ENCODE results near the gene PIK3CA.

- TF ChIP-seq, protein P1, sequence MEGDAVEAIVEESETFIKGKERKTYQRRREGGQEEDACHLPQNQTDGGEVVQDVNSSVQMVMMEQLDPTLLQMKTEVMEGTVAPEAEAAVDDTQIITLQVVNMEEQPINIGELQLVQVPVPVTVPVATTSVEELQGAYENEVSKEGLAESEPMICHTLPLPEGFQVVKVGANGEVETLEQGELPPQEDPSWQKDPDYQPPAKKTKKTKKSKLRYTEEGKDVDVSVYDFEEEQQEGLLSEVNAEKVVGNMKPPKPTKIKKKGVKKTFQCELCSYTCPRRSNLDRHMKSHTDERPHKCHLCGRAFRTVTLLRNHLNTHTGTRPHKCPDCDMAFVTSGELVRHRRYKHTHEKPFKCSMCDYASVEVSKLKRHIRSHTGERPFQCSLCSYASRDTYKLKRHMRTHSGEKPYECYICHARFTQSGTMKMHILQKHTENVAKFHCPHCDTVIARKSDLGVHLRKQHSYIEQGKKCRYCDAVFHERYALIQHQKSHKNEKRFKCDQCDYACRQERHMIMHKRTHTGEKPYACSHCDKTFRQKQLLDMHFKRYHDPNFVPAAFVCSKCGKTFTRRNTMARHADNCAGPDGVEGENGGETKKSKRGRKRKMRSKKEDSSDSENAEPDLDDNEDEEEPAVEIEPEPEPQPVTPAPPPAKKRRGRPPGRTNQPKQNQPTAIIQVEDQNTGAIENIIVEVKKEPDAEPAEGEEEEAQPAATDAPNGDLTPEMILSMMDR (IDR thresholded peaks at IDR 0.05) = no peak
- no peak for TF ChIP-seq ZFX (IDR thresholded peaks at IDR 0.05; ENCODE audit: borderline replicate concordance)
Measured at GRCh38 chr3:179181021-179181472, 32.9 kb downstream of the PIK3CA start.

Data from 22Rv1 (cell line).